IMR-90 (cell line): ENCODE measurements around the gene C9orf50. TPM values are rescaled to one million over a fixed set of nuclear protein-coding genes. Genes with fewer than 3 reads are reported as not detected.

Source experiments
- ATAC-seq: fragments of 200-7000 bp; cut with Tn5 transposase; 2 replicates; pipeline ENCODE4 v1.9.1; 2020; ENCODE audit warnings: low read depth, mild to moderate bottlenecking, moderate library complexity
- BruUV-seq: library from RNA; stranded (reverse); fragments of 400-500 nt; replicated peaks from 2 replicates; lab custom pipeline; 2021; lab: Mats Ljungman, UMichigan
- CTCF ChIA-PET: fragments of 300-600 bp; formaldehyde crosslinking; extraction: SDS; loops from one replicate; lab custom pipeline; 2021; ENCODE audit warnings: antibody characterized with exemption; lab: Yijun Ruan, JAX
- POLR2A ChIA-PET: fragments of 300-600 bp; sonication (Branson Sonifier 250); formaldehyde crosslinking; loops from one replicate; lab custom pipeline; 2022; ENCODE audit warnings: antibody characterized with exemption; ENCODE audit not compliant: unreplicated experiment; lab: Charles Lee
- DNase-seq: peaks from one replicate; pipeline ENCODE4 v3.0.0; 2013
- H2AFZ ChIP-seq: replicated peaks from 2 replicates; pipeline ENCODE3; 2013; ENCODE audit warnings: low read length, mild to moderate bottlenecking; ENCODE audit not compliant: poor library complexity
- H2AK5ac ChIP-seq: 2 replicates; pipeline ENCODE4 v1.6.1; 2013; ENCODE audit warnings: low read depth, low read length, inconsistent platforms
- H2AK9ac ChIP-seq: replicated peaks from 2 replicates; pipeline ENCODE3; 2013; ENCODE audit warnings: mild to moderate bottlenecking, low read depth, low read length, moderate library complexity; ENCODE audit not compliant: poor library complexity
- H2BK120ac ChIP-seq: 2 replicates; pipeline ENCODE4 v1.6.1; 2013; ENCODE audit warnings: low read depth, low read length, inconsistent platforms
- H2BK15ac ChIP-seq: 3 replicates; pipeline ENCODE4 v1.6.1; 2013; ENCODE audit warnings: low read depth, low read length, inconsistent platforms
- H2BK20ac ChIP-seq: 2 replicates; pipeline ENCODE4 v1.6.1; 2013; ENCODE audit warnings: low read depth, mild to moderate bottlenecking, inconsistent platforms, low read length, moderate library complexity
- H2BK5ac ChIP-seq: 2 replicates; pipeline ENCODE4 v1.6.1; 2013; ENCODE audit warnings: mild to moderate bottlenecking, low read depth, low read length, inconsistent platforms; ENCODE audit not compliant: poor library complexity, severe bottlenecking
- H3K14ac ChIP-seq: replicated peaks from 2 replicates; pipeline ENCODE4 v1.6.1; 2013; ENCODE audit warnings: low read depth, low read length, inconsistent platforms
- H3K18ac ChIP-seq: 2 replicates; pipeline ENCODE4 v1.6.1; 2013; ENCODE audit warnings: low read depth, low read length, control low read depth
- H3K23ac ChIP-seq: 2 replicates; pipeline ENCODE4 v1.6.1; 2013; ENCODE audit warnings: low read depth, low read length, inconsistent platforms
- H3K27ac ChIP-seq: 2 replicates; pipeline ENCODE4 v1.5.1; 2013; ENCODE audit warnings: mild to moderate bottlenecking, control low read depth, low read length; ENCODE audit not compliant: insufficient read depth
- H3K27me3 ChIP-seq: 2 replicates; pipeline ENCODE4 v1.6.1; 2013; ENCODE audit warnings: low read length; ENCODE audit not compliant: control insufficient read depth, insufficient read depth
- H3K36me3 ChIP-seq: 2 replicates; pipeline ENCODE4 v1.6.1; 2013; ENCODE audit warnings: low read length, mixed read lengths; ENCODE audit not compliant: control insufficient read depth, insufficient read depth
- H3K4ac ChIP-seq: 2 replicates; pipeline ENCODE4 v1.6.1; 2013; ENCODE audit warnings: low read depth, low read length, inconsistent platforms
- H3K4me1 ChIP-seq: 2 replicates; pipeline ENCODE4 v1.6.1; 2013; ENCODE audit warnings: low read length, mixed read lengths; ENCODE audit not compliant: control insufficient read depth, insufficient read depth
- H3K4me2 ChIP-seq: 2 replicates; pipeline ENCODE4 v1.6.1; 2013; ENCODE audit warnings: low read depth, mild to moderate bottlenecking, control low read depth, low read length, moderate library complexity
- H3K4me3 ChIP-seq: 2 replicates; pipeline ENCODE4 v1.5.1; 2013; ENCODE audit warnings: low read depth, mild to moderate bottlenecking, control low read depth, low read length, moderate library complexity; ENCODE audit not compliant: insufficient read depth
- H3K56ac ChIP-seq: 2 replicates; pipeline ENCODE4 v1.6.1; 2013; ENCODE audit warnings: low read length, inconsistent platforms; ENCODE audit not compliant: insufficient read depth; ENCODE audit errors: extremely low read depth
- H3K79me1 ChIP-seq, 2 experiments: 2 replicates each; pipeline ENCODE4 v1.6.1; 2013; ENCODE audit warnings: low read length in 2 of 2, inconsistent platforms in 1 of 2, low read depth in 1 of 2
- H3K9ac ChIP-seq: 2 replicates; pipeline ENCODE4 v1.6.1; 2013; ENCODE audit warnings: low read depth, low read length, control low read depth
- H3K9me1 ChIP-seq: 2 replicates; pipeline ENCODE4 v1.6.1; 2013; ENCODE audit warnings: low read length, inconsistent platforms; ENCODE audit not compliant: insufficient read depth
- H3K9me3 ChIP-seq: 2 replicates; pipeline ENCODE4 v1.6.1; 2013; ENCODE audit warnings: low read length; ENCODE audit not compliant: control insufficient read depth, insufficient read depth
- H4K20me1 ChIP-seq: 2 replicates; pipeline ENCODE4 v1.6.1; 2013; ENCODE audit warnings: low read length, inconsistent platforms; ENCODE audit not compliant: insufficient read depth
- H4K5ac ChIP-seq: 2 replicates; pipeline ENCODE4 v1.6.1; 2013; ENCODE audit warnings: mild to moderate bottlenecking, low read depth, low read length, control low read depth
- H4K8ac ChIP-seq, 2 experiments: 2 replicates each; pipeline ENCODE4 v1.6.1; 2013; ENCODE audit warnings: low read depth in 2 of 2, low read length in 2 of 2, control low read depth in 1 of 2, inconsistent platforms in 1 of 2
- H4K91ac ChIP-seq: 2 replicates; pipeline ENCODE4 v1.6.1; 2013; ENCODE audit warnings: low read depth, low read length, inconsistent platforms; ENCODE audit not compliant: insufficient read depth
- BHLHE40 ChIP-seq: fragments of 150-350 bp; IDR thresholded peaks from 2 replicates; pipeline ENCODE4 v1.6.1; 2016; ENCODE audit warnings: mild to moderate bottlenecking, low read depth, low read length
- CEBPB ChIP-seq: IDR thresholded peaks from 2 replicates; pipeline ENCODE4 v1.6.1; 2012; ENCODE audit warnings: low read depth, low read length, improper control_type of control experiment
- CTCF ChIP-seq: conservative IDR thresholded peaks from 2 replicates; pipeline ENCODE4 v1.5.1; 2012; ENCODE audit warnings: mild to moderate bottlenecking, low read depth, low read length, improper control_type of control experiment
- ELK1 ChIP-seq: fragments of 150-350 bp; IDR thresholded peaks from 2 replicates; pipeline ENCODE4 v1.6.1; 2016; ENCODE audit warnings: low read depth, mild to moderate bottlenecking, low read length, moderate library complexity, borderline replicate concordance
- FOS ChIP-seq: fragments of 150-350 bp; IDR thresholded peaks from 2 replicates; pipeline ENCODE4 v1.6.1; 2016; ENCODE audit warnings: low read depth, low read length
- MAFK ChIP-seq: IDR thresholded peaks from 2 replicates; pipeline ENCODE4 v1.6.1; 2012; ENCODE audit warnings: low read depth, low read length, improper control_type of control experiment
- MXI1 ChIP-seq: IDR thresholded peaks from 2 replicates; pipeline ENCODE4 v1.6.1; 2012; ENCODE audit warnings: low read depth, mild to moderate bottlenecking, low read length, moderate library complexity, borderline replicate concordance
- NFE2L2 ChIP-seq: fragments of 150-350 bp; IDR thresholded peaks from 2 replicates; pipeline ENCODE4 v1.6.1; 2016; ENCODE audit warnings: low read depth, mild to moderate bottlenecking, low read length
- POLR2A ChIP-seq: IDR thresholded peaks from 2 replicates; pipeline ENCODE4 v1.6.1; 2012; ENCODE audit warnings: mild to moderate bottlenecking, low read depth, low read length
- RCOR1 ChIP-seq: IDR thresholded peaks from 2 replicates; pipeline ENCODE4 v1.6.1; 2012; ENCODE audit warnings: mild to moderate bottlenecking, low read length, improper control_type of control experiment; ENCODE audit not compliant: insufficient replicate concordance
- RFX5 ChIP-seq: IDR thresholded peaks from 2 replicates; pipeline ENCODE4 v1.8.0; 2012; ENCODE audit warnings: low read depth, mild to moderate bottlenecking, low read length, moderate library complexity
- SMC3 ChIP-seq: fragments of 150-350 bp; IDR thresholded peaks from 2 replicates; pipeline ENCODE4 v1.6.1; 2016; ENCODE audit warnings: low read depth, mild to moderate bottlenecking, antibody characterized with exemption, low read length, moderate library complexity
- WGBS, 2 experiments: methylation state at CpG; one replicate each; pipeline versions ENCODE4 v1.1.5 to v1.1.7; 2013; ENCODE audit warnings: missing lambda C conversion rate in 2 of 2; ENCODE audit not compliant: insufficient read length in 1 of 2; ENCODE audit errors: extremely low coverage in 2 of 2; 5-methylcytosine and 5-hydroxymethylcytosine counted together
- dilution Hi-C: fragments of 300-500 bp; cut with HindIII; formaldehyde crosslinking; loops from one replicate; pipeline ENCODE4 v1.14.3; 2018; ENCODE audit warnings: low sequenced_read_pairs; ENCODE audit not compliant: unreplicated experiment
- in situ Hi-C: fragments of 300-500 bp; cut with MboI; formaldehyde crosslinking; loops from 3 replicates; pipeline ENCODE4 v1.14.3; 2019; ENCODE audit warnings: low sequenced_read_pairs, inconsistent platforms, mixed read lengths
- intact Hi-C: fragments of 100-400 bp; cut with micrococcal nuclease; formaldehyde crosslinking; loops from 2 replicates; pipeline ENCODE4 v1.10.0; 2022
- polyA plus RNA-seq, 3 experiments: library from polyadenylated mRNA; depleted of rRNA; stranded (reverse); fragments of >200 nt; gene quantifications; 2 replicates each; pipeline ENCODE4 v1.2.3, GENCODE V29; 2012; ENCODE audit warnings: low replicate concordance in 1 of 3
- total RNA-seq: library from RNA; depleted of rRNA; stranded (reverse); fragments of >200 nt; gene quantifications from 2 replicates; pipeline ENCODE4 v1.2.3, GENCODE V29; 2012

Gene C9orf50
- total and polyA plus RNA-seq, 2 of the 4 experiments (the other 2 are of a cell fraction) = 0.09 TPM; not detected in 1

DNA sequence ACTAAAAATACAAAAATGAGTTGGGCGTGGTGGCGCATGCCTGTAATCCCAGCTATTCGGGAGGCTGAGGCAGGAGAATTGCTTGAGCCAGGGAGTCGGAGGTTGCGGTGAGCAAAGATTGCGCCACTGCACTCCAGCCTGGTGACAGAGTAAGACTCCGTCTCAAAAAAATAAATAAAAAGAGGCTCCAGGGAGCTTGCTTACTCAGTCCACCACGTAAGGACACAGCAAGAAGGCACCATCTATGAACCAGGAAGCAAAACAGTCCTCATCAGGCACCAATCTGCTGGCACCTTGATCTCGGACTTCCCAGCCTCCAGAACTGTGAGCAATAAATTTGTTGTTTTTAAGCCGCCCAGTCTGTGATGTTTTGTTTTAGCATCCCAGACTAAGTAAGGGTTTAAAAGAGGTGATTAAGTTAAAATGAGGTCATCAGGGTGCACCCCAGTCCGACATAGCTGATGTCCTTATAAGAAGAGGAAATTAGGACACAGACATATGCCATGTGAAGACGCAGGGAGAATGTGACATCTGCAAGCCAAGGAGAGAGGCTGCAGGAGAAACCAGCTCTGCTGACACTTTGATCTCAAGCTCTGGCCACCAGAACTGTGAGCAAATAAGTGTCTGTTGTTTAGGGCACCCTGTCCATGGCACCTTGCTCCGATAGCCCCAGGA lies 45.9 kb downstream of the C9orf50 start:
- ATAC-seq (peak; percentile 62), DNase-seq (peak; percentile 88)
- intact Hi-C loops (no loop called here), dilution Hi-C loops (no loop called here), in situ Hi-C loops (no loop called here)
- Histone ChIP-seq H3K4me2 (peak overlapping the region; percentile 12; the same call in 1 of the 2 replicates), H2AFZ (peak overlapping the region; percentile 89), H4K91ac (peak overlapping the region; percentile 98), H2AK5ac (peak overlapping the region; percentile 100), H3K56ac (peak overlapping the region; percentile 86), H3K4ac (peak overlapping the region; percentile 99), H3K18ac (peak overlapping the region; percentile 76), H2BK5ac (peak overlapping the region; percentile 90), H3K79me1 (peaks cover 0 to 17% of the 10 kb centered on the region in 2 experiments; a peak in 2 of 4 replicates), H2BK15ac (peak overlapping the region; percentile 89; the same call in 2 of the 3 replicates), H3K27ac (peak overlapping the region; percentile 63), H3K4me3 (no peak overlapping the region; the same call in 1 of the 2 replicates), H3K14ac (peak overlapping the region; percentile 99), H3K36me3 (no peaks in the 10 kb centered on the region), H3K9ac (peak overlapping the region; percentile 38; the same call in 1 of the 2 replicates), H2BK120ac (peak overlapping the region; percentile 92), H3K4me1 (peaks cover 27% of the 10 kb centered on the region), H4K5ac (peak overlapping the region; percentile 86), H3K9me3 (peaks cover 2% of the 10 kb centered on the region), H3K27me3 (no peaks in the 10 kb centered on the region), H4K20me1 (no peaks in the 10 kb centered on the region), H2AK9ac (peak overlapping the region; percentile 91), H3K9me1 (peaks cover 21% of the 10 kb centered on the region), H2BK20ac (peak overlapping the region; percentile 84), H3K23ac (peak overlapping the region; percentile 50), H4K8ac (peak overlapping the region; percentile 57 to 96)
- TF ChIP-seq SMC3 = no peak
- no peak for TF ChIP-seq CTCF
- no peak for TF ChIP-seq ELK1
- no peak for TF ChIP-seq BHLHE40
- TF ChIP-seq CEBPB = peak; percentile 93
- TF ChIP-seq MAFK = no peak
- peak; percentile 24; the same call in 1 of the 2 replicates for TF ChIP-seq POLR2A
- TF ChIP-seq FOS = 0 out of 2 replicates have a peak, but pooled peaks have one; percentile 3
- TF ChIP-seq MXI1 = no peak
- TF ChIP-seq RFX5 = no peak
- no peak for TF ChIP-seq NFE2L2
- no peak for TF ChIP-seq RCOR1
- CTCF ChIA-PET = interaction anchor here (1.5 to 1.8 kb wide), 2 partner anchors 9 to 92 kb away, joined by 4 read pairs; no protein-coding TSS in a partner anchor
- 18% methylated on average over 6 of the region's 13 CpGs; no CpG with 5 or more reads in 1 of the 2 experiments for WGBS, 2 experiments
- no TSS peak for BruUV-seq
- POLR2A ChIA-PET = interaction anchor here (0.5 to 1.0 kb wide), 3 partner anchors 86 to 397 kb away, joined by 3 to 8 read pairs (median 5); partner anchors contain the start of gene IER5L
